Omental fat pad (tissue), 4 donors: ENCODE results near the gene KCNJ1. TPM values are rescaled to one million over a fixed set of nuclear protein-coding genes. Genes with fewer than 3 reads are reported as not detected.

Experiments used
- ATAC-seq: fragments of 150-250 bp; one replicate; pipeline ENCODE4 v1.9.1; 2016; ENCODE audit warnings: mild to moderate bottlenecking, moderate library complexity; ENCODE audit not compliant: low FRiP score
- DNase-seq: peaks from one replicate; pipeline ENCODE4 v3.0.0-alpha.2; 2019; ENCODE audit warnings: low spot score
- CTCF ChIP-seq, 3 donors: fragments of 450-650 bp; IDR thresholded peaks; one replicate each; pipeline ENCODE4 v1.5.1; 2016 to 2017; ENCODE audit warnings: antibody characterized with exemption in 3 of 3, mild to moderate bottlenecking in 3 of 3, moderate library complexity in 2 of 3
- total RNA-seq, 4 donors: library from RNA; depleted of rRNA; stranded (reverse); fragments of >200 nt; gene quantifications; one replicate each; pipeline ENCODE4 v1.1.0, GENCODE V29; 2016

Gene KCNJ1
- total RNA-seq, 4 donors from 2014 or later, result 0.96 TPM; not detected in 3

DNA sequence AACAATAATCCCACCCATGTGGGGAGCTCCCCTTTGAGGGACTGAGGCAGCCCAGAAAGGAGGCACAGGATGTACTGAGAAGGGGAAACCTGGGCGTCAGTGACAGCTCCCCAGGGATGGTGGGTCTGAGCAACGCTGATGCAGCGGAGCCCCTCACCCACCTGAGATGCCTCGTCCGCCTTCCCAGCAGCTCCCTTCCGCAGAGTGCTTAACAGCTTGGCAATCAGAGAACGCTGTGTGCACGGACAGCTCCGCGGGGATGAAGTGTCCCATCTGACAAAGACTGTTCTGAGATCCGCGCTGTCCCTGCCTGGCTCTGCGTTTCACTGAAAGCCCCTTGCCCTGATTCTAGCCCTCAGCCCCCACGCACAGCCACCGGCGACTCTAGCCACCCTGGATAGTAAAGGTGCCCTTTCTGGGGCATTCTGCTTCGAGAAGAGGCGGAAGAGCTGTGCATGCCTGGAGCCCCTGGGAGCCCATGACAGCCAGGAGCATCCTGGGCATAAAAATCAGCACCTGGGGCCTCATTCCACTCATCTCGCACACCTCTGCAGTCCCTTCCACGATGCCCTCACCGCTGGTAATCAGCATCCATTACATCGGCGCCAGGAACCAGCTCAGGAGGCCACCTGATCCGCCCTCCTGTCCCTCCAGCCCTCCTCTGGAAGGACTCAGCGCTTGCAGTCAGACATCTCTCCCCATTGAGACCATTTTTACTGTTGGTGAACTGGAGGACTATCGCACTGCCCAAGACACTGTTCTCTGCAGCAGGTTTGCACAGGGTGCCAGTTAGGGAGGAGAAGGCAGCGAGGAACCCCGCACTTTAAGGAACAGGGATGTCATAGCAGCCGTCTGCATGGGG is 34.8 kb upstream of the KCNJ1 start:
- TF ChIP-seq CTCF (IDR thresholded peaks at IDR 0.05), result no peak
- no peak for DNase-seq
- ATAC-seq, result no peak

GRCh38 chr11:128900468-128900867 is 33.4 kb upstream of the KCNJ1 start:
- ATAC-seq (no peak), DNase-seq (no peak)
- TF ChIP-seq CTCF (IDR thresholded peaks at IDR 0.05), result no peak

- no peak for ATAC-seq
- no peak for DNase-seq
- TF ChIP-seq CTCF (IDR thresholded peaks at IDR 0.05), result no peak
These were observed 31.7 kb upstream of the KCNJ1 start for GRCh38 chr11:128898580-128899344.

DNA sequence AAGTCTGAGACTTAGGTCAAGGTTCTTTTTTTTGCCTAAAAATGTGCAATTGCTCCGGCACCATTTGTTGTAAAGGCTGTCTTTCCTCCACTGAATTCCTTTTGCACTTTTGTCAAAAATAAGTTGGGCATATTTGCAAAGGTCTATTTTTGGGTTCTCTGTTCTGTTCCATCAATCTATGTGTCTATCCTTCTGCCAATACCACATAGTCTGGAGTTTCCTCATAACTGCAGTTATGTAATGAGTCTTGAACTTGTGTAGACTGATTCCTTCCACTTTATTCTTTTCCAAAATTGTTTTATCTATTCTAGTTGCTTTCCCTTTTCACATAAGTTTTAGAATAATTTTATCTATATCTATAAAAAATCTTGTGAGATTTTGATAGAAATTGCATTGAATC is 30.7 kb upstream of the KCNJ1 start:
- DNase-seq (no peak), ATAC-seq (no peak)
- TF ChIP-seq CTCF (IDR thresholded peaks at IDR 0.05), result no peak

DNA sequence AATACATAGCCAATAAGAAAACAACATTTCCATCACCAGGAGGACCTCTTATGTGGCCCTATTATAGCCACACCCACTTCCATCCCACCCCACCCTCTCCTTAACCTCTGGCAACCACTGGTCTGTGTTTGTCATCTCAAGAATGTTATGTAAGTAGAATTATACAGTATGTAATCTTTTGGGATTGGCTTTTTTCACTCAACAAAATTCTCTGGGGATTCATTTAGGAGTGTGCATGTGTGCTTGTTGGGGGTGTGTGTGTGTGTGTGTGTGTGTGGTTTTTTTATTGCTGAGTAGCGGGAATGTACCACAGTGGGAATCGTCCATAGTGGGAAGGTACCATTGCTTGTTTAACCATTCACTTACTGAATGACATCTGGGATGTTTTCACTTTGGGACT is 29.3 kb upstream of the KCNJ1 start:
- ATAC-seq, result no peak
- no peak for TF ChIP-seq CTCF (IDR thresholded peaks at IDR 0.05)
- DNase-seq, result no peak

DNA sequence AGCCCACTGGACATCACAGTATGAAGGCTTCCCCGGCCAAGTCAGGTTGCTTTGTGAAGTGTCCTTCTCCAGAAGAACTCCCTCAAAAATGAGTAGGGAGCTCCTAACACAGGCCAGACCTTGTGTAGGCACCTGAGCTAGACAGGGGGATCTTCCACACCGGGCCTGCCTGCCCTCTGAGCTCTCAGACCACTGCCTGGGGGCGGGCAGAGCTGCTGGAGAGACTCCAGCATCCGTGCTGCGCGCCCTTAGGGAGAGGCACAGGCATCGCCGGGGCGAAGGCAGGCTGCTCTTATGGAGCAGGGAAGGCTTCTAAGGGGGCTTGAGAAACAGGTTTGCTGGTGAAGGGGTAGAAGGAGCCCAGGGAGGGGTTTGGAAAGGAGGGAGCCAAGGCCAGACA is 28.4 kb upstream of the KCNJ1 start:
- no peak for ATAC-seq
- TF ChIP-seq CTCF (IDR thresholded peaks at IDR 0.05), result no peak
- DNase-seq, result no peak
